Neural progenitor cell (in vitro differentiated cells): ENCODE data around the gene VAV2. TPM values are rescaled to one million over a fixed set of nuclear protein-coding genes. Genes with fewer than 3 reads are reported as not detected.
A peak's percentile ranks its signal among the peaks of the same experiment; 100 is the strongest.

Source experiments
- DNase-seq: peaks from one replicate; pipeline ENCODE4 v3.0.0-alpha.2; 2016; ENCODE audit warnings: low spot score
- H2AFZ ChIP-seq: fragments of 200-600 bp; sonication (generic); replicated peaks from 2 replicates; pipeline ENCODE4 v1.6.1; 2016; ENCODE audit warnings: antibody characterized with exemption
- H3F3A ChIP-seq: fragments of 200-600 bp; sonication (generic); 2 replicates; pipeline ENCODE4 v1.6.1; 2016; ENCODE audit warnings: antibody characterized with exemption, low read depth
- H3K27ac ChIP-seq: fragments of 200-600 bp; sonication (generic); 2 replicates; pipeline ENCODE4 v1.5.1; 2016; ENCODE audit warnings: mild to moderate bottlenecking
- H3K27me3 ChIP-seq: fragments of 200-600 bp; sonication (generic); 2 replicates; pipeline ENCODE4 v1.6.1; 2016; ENCODE audit warnings: mild to moderate bottlenecking, moderate library complexity
- H3K36me3 ChIP-seq: fragments of 200-600 bp; sonication (generic); 2 replicates; pipeline ENCODE4 v1.5.1; 2016
- H3K4me1 ChIP-seq: fragments of 200-600 bp; sonication (generic); 2 replicates; pipeline ENCODE4 v1.6.1; 2016; ENCODE audit warnings: mixed run types
- H3K4me2 ChIP-seq: fragments of 200-600 bp; sonication (generic); 2 replicates; pipeline ENCODE4 v1.6.1; 2016
- H3K4me3 ChIP-seq: fragments of 200-600 bp; sonication (generic); 2 replicates; pipeline ENCODE4 v1.5.1; 2016
- H3K79me2 ChIP-seq: fragments of 200-600 bp; sonication (generic); 2 replicates; pipeline ENCODE4 v1.6.1; 2016; ENCODE audit warnings: low read depth
- H3K9ac ChIP-seq: fragments of 200-600 bp; sonication (generic); 2 replicates; pipeline ENCODE4 v1.6.1; 2016
- H3K9me3 ChIP-seq: fragments of 200-600 bp; sonication (generic); 2 replicates; pipeline ENCODE4 v1.5.1; 2016; ENCODE audit warnings: low read depth
- H4K20me1 ChIP-seq: fragments of 200-600 bp; sonication (generic); 2 replicates; pipeline ENCODE4 v1.6.1; 2016; ENCODE audit warnings: low read depth
- H3K27ac Mint-ChIP-seq: 3 replicates; pipeline ENCODE4 v1.8.0; 2021; ENCODE audit warnings: mixed read lengths
- H3K27me3 Mint-ChIP-seq: 2 replicates; pipeline ENCODE4 v1.8.0; 2022; ENCODE audit warnings: low read depth, mild to moderate bottlenecking, inconsistent platforms, moderate library complexity, mixed read lengths; ENCODE audit not compliant: insufficient read depth
- H3K36me3 Mint-ChIP-seq: 3 replicates; pipeline ENCODE4 v1.8.0; 2021; ENCODE audit warnings: mixed read lengths
- H3K4me1 Mint-ChIP-seq: 3 replicates; pipeline ENCODE4 v1.8.0; 2021; ENCODE audit warnings: mixed read lengths
- H3K4me3 Mint-ChIP-seq: 3 replicates; pipeline ENCODE4 v1.8.0; 2021; ENCODE audit warnings: mild to moderate bottlenecking, moderate library complexity, mixed read lengths
- H3K9me3 Mint-ChIP-seq: 3 replicates; pipeline ENCODE4 v1.8.0; 2020; ENCODE audit warnings: mixed read lengths
- CTCF ChIP-seq: fragments of 200-600 bp; sonication (generic); IDR thresholded peaks from 2 replicates; pipeline ENCODE4 v1.5.1; 2017; ENCODE audit warnings: antibody characterized with exemption, mild to moderate bottlenecking
- EZH2 ChIP-seq: fragments of 200-600 bp; sonication (generic); IDR thresholded peaks from 2 replicates; pipeline ENCODE4 v1.6.1; 2017; ENCODE audit warnings: antibody characterized with exemption, mild to moderate bottlenecking, moderate library complexity
- EZH2phosphoT487 ChIP-seq: fragments of 200-600 bp; sonication (generic); IDR thresholded peaks from 2 replicates; pipeline ENCODE4 v1.6.1; 2017; ENCODE audit warnings: antibody characterized with exemption
- total RNA-seq: library from RNA; depleted of rRNA; stranded (reverse); fragments of >200 nt; gene quantifications from 2 replicates; pipeline ENCODE4 v1.2.3, GENCODE V29; 2015; ENCODE audit warnings: low replicate concordance

The VAV2 gene
- total RNA-seq, 1 donor from 2014 or later, result 12.9 TPM

GRCh38 chr9:133841167-133841812, 150.8 kb downstream of the VAV2 start:
- H3K27ac ChIP-seq, result no peak overlapping the region
- no peak overlapping the region for H3K4me3 Mint-ChIP-seq
- TF ChIP-seq EZH2, result no peak
- no peak for TF ChIP-seq CTCF
- no peak for TF ChIP-seq EZH2phosphoT487
- no peak overlapping the region for H3K4me3 ChIP-seq
- peaks cover 58% of the 10 kb centered on the region for H3K4me1 Mint-ChIP-seq
- H3K79me2 ChIP-seq, result peaks cover 30% of the 10 kb centered on the region
- H3K9me3 ChIP-seq, result no peaks in the 10 kb centered on the region
- H3K36me3 Mint-ChIP-seq, result no peaks in the 10 kb centered on the region
- H3K27me3 Mint-ChIP-seq, result peaks cover 8% of the 10 kb centered on the region
- peaks cover 26% of the 10 kb centered on the region for H3F3A ChIP-seq
- H3K9ac ChIP-seq, result no peak overlapping the region
- no peak overlapping the region for H2AFZ ChIP-seq
- no peaks in the 10 kb centered on the region for H3K36me3 ChIP-seq
- DNase-seq, result no peak
- no peaks in the 10 kb centered on the region for H3K27me3 ChIP-seq
- H4K20me1 ChIP-seq, result peaks cover 83% of the 10 kb centered on the region
- H3K9me3 Mint-ChIP-seq, result no peaks in the 10 kb centered on the region
- no peak overlapping the region for H3K4me2 ChIP-seq
- H3K4me1 ChIP-seq, result peaks cover 51% of the 10 kb centered on the region
- H3K27ac Mint-ChIP-seq, result no peak overlapping the region

- Histone ChIP-seq H3K9me3 (no peaks in the 10 kb centered on the region), H3K4me2 (peak overlapping the region; percentile 30), H3K36me3 (no peaks in the 10 kb centered on the region), H3K4me1 (peaks cover 57% of the 10 kb centered on the region), H3K27ac (peak overlapping the region; percentile 63), H2AFZ (no peak overlapping the region), H3K79me2 (peaks cover 30% of the 10 kb centered on the region), H3K9ac (no peak overlapping the region), H4K20me1 (peaks cover 90% of the 10 kb centered on the region), H3K27me3 (no peaks in the 10 kb centered on the region), H3K4me3 (no peak overlapping the region), H3F3A (peaks cover 26% of the 10 kb centered on the region)
- Mint-ChIP-seq H3K4me1 (peaks cover 68% of the 10 kb centered on the region), H3K4me3 (peak overlapping the region; percentile 27), H3K27ac (peak overlapping the region; percentile 66), H3K9me3 (no peaks in the 10 kb centered on the region), H3K27me3 (peaks cover 8% of the 10 kb centered on the region), H3K36me3 (peaks cover 2% of the 10 kb centered on the region)
- no peak for TF ChIP-seq EZH2
- no peak for TF ChIP-seq CTCF
- TF ChIP-seq EZH2phosphoT487, result no peak
- peak; percentile 61 for DNase-seq
Measured at GRCh38 chr9:133839822-133840329, 152.2 kb downstream of the VAV2 start.

GRCh38 chr9:133838859-133839507, 153.1 kb downstream of the VAV2 start:
- Histone ChIP-seq H3K4me3 (no peak overlapping the region), H3K36me3 (no peaks in the 10 kb centered on the region), H3K4me2 (no peak overlapping the region), H2AFZ (no peak overlapping the region), H3K9me3 (no peaks in the 10 kb centered on the region), H4K20me1 (peaks cover 89% of the 10 kb centered on the region), H3K27ac (no peak overlapping the region), H3K4me1 (peaks cover 66% of the 10 kb centered on the region), H3F3A (peaks cover 26% of the 10 kb centered on the region), H3K79me2 (peaks cover 30% of the 10 kb centered on the region), H3K9ac (no peak overlapping the region), H3K27me3 (no peaks in the 10 kb centered on the region)
- H3K9me3 Mint-ChIP-seq, result no peaks in the 10 kb centered on the region
- no peak for TF ChIP-seq CTCF
- TF ChIP-seq EZH2phosphoT487, result no peak
- TF ChIP-seq EZH2, result no peak
- H3K36me3 Mint-ChIP-seq, result peaks cover 2% of the 10 kb centered on the region
- no peak overlapping the region for H3K4me3 Mint-ChIP-seq
- peaks cover 8% of the 10 kb centered on the region for H3K27me3 Mint-ChIP-seq
- H3K4me1 Mint-ChIP-seq, result peaks cover 67% of the 10 kb centered on the region
- DNase-seq, result no peak
- H3K27ac Mint-ChIP-seq, result peak overlapping the region; percentile 4
